HG03521 (cell line): ENCODE measurements around the gene ARHGEF19.
"Not testable (repeated sequence)": the region's sequence is repeated elsewhere in the genome, so short reads cannot be mapped to it uniquely, and the experiment has no call there.

Source experiments
- ATAC-seq: cut with Tn5 transposase; IDR thresholded peaks from one replicate; pipeline ENCODE4 v1.9.1; 2021; ENCODE audit warnings: mild to moderate bottlenecking, moderate library complexity; ENCODE audit not compliant: unreplicated experiment

Gene ARHGEF19

DNA sequence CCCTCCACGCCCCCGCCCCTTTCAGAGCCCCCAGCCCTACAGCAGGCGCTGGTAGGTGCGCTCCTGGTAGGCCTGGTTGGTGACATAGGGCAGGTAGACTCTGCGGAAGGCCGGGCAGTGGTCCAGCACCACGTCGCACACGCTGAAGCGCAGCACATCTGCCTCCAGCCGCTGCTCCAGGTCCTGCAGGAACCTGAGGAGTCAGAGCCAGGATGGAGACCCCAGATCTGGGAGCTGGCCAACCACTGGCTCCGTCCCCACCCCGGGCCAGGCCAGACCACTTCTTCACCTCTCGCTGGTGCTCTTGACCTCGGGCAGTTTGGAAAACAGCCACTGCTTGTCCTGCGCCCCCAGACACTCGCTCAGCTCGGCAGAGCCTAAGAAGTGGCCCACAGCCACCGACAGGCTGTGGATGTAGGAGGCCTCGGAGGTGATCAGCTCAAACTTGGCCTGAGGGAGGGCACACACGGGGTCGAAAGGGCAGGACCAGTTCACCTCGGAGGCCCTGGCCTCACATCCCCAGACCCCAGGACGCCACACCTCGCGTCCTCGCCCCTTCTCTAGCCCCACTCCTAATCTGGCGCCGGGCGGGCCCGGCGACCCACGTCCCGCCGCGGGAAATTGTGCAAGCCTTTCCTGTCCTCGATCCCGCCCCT is 6.4 kb downstream of the ARHGEF19 start:
- ATAC-seq = no peak

DNA sequence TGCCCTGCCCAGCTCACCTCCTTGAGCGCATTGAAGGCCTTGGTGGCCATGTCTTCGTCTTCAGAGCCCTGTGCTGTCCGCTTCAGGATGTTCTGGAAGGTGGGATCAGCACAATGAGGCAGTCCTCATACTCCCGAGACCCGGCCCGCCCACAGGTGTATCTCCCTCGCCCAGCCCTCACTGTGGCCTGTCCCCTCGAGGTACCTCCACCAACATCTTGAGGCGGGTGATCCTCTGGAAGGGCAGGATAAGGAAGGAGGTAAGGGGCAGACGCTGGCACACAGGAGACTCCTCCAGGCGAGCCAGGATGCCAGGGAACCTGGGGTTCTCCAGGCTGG is 7.1 kb downstream of the ARHGEF19 start:
- ATAC-seq = no peak

DNA sequence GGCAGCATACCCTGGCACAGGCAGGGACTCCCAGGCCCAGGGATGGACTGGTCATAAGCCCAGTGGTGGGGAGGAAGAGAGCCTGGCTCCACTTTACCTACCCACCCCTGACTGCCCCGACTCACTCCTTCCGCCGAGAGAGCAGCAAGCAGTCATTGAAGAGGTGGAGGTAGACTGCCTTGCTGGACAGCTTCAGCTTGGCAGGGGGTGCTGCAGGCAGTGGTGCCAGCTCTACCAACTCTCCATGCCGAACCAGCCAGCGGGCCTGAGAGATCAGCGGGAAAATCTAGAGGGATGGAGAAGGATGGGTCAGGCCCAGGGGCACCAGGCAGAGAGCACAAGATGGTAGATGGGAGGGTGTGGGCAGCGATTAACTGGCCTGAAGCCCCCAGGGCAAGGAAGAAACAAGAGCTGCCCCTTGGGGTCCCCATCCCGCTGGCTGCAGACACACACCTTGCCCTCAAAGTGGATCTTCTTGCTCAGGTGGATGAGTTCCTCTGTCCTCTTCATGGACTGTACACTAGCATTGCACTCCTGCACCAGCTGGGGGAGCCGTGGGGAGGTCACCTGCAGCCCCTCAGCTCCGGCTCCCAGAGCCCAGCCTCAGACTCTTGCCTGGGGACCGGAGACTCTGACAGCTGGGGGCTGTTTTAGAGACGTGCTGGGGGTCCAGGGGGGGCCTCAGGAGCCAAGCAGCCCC is 7.7 kb downstream of the ARHGEF19 start:
- ATAC-seq = no peak

DNA sequence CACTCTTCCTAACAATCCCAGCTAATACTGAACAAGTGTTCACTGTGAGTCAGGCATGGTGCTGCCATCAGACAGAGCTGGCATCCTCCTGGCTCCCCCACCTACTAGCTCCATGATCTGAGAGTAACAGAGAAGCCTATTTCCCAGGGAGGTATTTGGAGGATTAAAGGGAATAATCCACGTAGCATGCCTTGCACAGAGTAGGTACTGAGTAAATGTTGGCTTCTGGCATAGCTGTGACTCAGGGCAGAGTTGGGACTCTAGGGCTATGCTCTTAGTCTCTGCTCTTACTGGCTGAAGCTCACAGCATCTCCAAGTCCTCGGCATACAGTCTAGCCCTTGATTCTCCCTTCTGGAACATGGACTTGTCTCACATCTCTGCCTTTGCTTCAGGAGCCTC is 8.2 kb downstream of the ARHGEF19 start:
- no peak for ATAC-seq

DNA sequence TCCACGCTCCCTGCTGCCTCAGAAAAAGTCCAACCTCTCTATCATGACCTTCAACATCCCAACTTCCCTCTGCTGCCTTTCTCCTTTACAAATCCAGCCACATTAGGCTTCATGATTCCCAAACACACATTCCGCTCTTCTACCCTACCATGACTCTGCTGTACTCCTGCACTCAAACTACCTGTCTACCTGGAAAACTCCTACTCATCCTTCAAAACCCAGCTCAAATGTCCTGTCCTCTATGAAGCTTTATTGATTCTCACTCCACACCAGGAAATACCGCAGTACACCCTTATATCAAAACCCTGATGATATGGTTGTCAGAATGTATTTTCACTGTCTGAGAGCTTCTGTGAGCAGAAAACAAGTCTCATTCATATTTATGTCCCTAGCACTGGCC is 8.9 kb downstream of the ARHGEF19 start:
- ATAC-seq = no peak

DNA sequence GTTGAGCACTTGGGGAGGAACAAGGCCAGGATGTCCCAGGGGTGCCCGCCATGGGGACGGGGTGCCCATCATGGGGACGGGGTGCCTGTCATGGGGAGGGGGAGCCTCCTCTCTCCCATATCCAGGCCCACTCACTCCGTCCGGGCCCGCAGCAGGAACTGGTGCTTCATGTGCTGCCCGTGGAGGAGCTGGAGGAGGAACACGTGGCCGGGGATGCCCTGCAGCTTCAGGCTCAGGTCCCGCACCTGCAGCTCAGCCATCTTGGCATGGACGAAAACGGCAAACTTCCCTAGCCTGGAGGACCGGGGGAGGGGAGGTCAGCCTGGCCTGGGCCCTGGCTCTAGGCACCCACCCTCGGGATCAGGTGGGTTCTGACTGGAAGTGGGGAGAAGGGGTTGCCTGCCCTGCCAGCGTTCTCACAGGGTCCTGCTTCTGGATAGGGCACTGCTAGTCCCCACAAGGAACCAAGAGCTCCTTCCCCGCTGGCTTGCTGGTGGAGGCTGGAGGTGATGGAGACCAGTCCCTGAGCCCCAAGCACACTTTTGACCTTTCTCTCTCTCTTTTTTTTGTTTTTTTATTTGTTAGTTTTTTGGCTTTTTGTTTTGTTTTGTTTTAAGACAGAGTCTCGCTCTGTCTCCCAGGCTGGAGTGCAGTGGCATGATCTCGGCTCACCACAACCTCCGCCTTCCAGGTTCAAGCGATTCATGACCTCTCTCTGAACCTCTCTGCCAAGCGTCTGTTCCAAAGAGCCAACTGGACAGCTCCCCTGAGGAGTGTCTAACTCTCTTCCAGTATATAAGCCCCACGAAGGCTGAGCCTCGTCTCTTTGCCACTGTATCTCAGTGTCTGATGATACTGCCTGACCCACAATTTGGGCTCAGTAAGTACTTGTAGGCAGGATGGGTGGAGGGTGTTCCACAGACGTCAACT is 9.9 kb downstream of the ARHGEF19 start:
- no peak for ATAC-seq

DNA sequence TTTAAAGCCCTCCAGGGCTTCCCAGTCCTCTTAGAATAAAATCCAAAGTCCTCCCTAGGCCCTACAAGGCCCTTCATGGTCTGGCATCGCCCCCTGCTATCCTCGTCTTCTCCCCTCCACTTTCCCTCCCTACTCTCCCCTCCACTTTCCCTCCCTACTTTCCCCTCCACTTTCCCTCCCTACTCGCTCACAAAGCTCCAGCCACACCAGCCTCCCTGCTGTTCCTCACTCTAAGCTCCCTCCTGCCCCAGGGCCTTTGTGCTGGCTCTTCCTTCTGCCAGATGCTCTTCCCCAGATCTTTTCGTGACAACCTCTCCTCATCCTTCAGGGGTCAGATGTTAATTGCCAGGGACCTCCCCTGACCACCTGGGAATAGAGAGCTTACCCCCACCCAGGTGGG is 12.8 kb downstream of the ARHGEF19 start:
- no peak for ATAC-seq

DNA sequence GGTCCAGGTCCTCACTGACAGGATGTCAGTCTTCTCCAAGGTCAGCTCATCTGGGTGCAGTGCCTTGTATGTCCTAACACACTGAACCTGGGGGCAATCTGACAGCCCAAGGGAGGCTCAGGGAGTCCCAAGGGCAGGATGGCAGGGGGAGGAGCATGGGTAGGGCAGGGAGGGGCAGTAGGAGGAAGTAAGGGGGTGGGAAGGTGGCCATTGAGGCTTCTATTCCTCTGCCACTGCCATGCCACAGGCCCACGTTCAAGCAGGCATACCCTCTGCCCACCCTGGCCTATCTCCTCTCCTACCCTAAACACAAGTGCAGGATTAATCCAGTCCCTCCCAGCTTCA is 13.3 kb downstream of the ARHGEF19 start:
- ATAC-seq = no peak

DNA sequence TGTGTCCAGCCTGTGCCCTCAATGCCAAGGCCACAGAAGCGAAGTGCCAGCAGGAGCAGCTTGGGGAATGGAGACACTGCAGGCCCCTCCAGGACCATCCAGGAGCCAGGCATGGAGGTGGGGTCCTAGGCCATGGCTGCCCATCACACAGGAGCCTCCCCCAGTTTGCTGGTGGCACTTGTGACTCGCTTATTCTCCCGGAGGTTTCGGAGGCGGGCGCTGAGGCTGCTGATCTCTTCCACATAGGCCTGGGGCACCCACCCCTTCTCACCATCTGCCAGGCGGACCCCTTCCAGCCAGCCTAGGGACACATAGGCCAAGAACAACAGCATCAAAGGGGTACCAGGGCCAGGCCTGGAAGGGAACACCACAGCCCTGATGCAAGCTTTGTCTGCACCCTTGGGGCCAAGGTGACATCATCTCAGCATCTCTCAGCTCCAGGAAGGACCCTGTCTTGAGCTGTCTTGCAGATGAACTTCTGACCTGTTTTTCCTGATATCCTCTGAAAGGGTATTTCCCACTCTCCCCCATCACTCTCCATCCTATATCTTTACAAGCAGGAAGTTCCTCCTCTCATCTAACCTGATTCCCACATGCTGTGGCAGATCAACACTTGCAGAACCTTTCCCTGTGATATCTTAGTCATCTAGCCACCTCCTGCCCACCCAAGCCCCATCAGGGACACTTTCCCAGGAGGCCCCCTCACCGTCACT is 13.9 kb downstream of the ARHGEF19 start:
- ATAC-seq = no peak

DNA sequence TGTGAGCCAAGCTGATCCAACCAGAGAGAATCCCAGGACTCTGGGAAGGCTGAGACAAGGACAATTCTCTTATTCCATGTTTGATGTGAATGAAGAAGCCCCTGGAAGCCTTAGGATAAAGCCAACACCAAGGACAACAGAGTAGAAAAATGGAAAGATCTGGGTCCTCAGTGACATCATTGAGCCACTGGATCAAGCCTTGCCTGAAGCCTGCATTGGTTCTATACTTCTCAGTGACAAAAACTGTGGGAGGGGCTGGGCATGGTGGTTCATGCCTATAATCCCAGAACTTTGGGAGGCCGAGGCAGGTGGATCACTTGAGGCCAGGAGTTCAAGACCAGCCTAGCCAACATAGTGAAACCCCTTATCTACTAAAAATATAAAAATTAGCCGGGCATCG is 15.6 kb downstream of the ARHGEF19 start:
- ATAC-seq = no peak

DNA sequence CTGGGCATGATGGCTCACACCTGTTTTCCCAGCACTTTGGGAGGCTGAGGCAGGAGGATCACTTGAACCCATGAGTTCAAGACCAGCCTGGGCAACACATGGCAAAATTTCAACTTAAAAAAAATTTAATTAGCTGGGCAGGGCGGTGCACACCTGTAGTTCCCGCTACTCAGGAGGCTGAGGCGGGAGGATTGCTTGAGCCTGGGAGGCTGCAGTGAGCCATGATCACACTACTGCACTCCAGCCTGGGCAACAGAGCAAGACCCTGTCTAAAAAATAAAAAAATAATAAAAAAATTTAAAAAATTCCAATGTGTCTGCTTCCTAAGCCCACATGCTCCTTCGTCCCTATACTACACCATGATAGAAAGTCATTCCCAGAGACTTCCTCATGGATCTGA is 16.3 kb downstream of the ARHGEF19 start:
- ATAC-seq = not testable (repeated sequence)

DNA sequence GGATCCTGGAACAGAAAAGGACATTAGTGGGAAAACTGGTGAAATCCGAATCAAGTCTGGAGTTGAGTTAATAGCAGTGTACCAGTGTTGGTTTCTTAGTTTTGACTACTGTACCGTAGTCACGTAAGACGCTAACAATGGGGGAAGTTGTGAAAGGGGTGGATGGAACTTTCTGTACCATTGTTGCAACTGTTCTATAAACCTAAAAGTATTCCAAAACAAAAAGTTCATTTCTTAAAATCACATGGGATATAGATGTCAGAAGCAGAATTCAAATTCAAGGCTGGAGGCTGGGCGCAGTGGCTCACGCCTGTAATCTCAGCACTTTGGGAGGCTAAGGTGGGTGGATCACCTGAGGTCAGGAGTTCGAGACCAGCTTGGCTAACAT is 16.9 kb downstream of the ARHGEF19 start:
- no peak for ATAC-seq

DNA sequence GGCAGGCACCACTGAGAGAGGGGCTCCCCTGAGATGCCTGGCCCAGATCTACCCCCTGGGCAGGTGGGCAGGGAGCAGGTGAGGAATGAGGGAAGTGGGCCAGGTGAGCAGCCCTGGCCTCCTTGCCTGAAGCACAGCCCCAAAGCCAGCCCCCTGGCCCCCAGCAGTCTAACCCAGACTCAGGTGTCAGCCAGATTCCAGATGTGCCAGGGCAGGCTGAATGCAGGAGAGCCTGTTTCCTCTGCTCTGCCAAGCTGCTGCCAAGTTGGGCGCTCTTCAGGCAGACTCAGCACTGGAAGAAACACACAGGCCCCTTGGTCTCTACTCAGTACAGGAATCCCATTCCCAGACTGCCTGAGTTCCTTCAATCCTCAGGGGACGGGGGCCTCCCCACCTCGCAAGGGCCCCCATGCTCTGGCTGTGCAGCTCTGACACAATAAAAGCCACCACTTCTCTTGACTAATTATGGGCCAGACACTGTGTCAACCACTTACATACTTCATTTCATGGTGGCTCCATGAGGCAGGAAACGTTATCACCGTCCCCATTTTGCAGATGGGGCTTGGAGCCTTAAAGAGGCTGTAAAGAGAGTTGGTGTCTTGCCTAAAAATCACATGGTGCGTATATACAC is 20.4 kb downstream of the ARHGEF19 start:
- no peak for ATAC-seq

DNA sequence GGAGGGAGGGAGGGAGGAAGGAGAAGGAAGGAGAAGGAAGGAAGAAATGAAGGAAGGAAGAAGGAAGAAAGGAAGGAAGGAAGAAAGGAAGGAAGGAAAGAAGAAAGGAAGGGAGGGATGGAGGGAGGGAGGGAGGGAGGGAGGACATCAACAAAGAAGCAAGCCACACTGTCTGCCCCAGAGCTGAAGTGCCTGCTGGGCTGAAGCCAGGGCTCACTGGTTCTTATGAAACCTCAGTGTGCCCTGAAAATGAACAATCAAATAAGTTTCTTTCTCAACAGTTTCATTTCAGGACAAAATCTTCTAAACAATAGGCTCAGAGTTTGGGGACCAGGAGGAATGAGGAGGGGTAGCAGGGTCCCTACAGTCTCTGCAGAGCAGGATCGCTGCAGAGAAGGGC is 21.1 kb downstream of the ARHGEF19 start:
- no peak for ATAC-seq

DNA sequence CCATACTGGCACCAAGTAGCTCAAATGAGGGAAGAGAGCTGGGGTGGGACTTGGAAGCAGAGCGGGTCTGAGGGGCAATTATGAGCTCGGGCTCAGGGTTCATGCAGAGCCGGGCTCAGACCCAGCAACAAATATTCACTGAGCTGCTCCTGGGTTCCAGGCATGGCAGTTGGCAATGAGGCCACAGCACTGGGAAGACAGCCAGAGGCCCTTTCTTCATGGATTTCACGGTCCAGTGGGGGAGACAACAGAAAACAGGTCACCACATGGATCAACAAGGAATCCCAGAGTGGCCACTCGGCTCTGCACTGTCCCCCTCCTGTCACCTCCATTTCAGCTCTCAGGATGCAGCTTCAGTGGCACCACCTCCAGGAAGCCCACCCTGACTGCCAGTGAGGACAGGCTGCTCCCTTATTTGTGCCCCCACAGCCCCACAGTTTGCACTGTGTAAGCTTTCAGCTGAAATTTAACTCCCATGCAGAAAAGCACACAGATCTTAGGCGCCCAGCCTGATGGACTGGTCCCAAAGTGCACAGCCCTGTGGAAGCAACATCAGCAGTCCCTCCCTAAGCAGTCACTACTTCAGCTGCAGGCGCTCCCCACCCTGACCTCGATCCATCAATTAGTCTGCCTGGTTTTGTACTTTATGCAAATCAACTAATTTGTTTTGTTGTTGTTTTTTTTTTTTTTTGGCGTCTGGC is 22.4 kb downstream of the ARHGEF19 start:
- no peak for ATAC-seq

DNA sequence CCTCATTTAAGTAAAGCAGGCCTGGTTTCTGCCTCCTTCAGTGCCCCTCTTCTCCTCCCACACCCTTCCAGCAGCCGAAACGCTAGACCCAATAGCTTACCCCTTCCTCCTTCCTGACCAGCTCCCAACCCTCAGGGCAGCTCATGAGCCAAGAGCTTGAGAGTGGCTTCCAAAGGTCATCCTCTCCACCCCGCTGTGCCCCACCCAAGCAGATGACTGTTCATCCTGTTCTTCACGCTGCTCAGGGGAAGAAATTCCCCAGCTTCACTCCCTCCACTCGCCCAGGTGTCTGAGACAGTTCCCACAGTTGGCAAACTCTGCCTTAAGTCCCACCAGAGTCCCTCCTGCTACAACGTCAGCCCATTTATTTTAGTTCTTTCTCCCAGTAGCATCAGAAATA is 23.4 kb downstream of the ARHGEF19 start:
- no peak for ATAC-seq

DNA sequence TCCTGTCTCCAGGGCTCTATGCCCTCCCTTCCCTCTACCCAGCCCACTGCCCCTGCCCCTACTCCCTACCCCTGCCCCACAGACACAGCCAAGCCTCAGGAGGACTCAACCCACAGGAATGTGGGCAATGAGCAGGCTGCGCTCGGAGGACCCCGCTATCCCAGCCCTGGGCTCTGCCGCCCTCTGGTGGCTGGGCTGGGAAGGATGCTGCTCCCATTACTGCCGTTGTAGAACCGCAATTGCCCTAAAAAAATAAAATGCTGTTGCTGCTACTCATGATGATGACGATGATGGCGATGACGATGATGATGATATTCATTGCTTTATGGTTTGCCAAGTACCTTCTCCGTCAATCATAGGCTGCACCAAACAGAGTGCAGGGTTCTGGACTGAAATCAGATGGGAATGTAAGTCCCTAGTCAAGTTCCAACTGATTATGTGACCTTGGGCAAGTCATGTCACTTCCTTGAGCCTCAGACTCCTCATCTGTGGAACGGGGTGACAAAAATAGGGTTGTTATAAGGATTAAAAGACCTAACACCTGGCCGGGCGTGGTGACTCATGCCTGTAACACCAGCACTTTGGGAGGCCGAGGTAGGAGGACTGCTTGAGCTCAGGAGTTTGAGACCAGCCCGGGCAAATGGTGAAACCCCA is 24.6 kb downstream of the ARHGEF19 start:
- ATAC-seq = no peak

DNA sequence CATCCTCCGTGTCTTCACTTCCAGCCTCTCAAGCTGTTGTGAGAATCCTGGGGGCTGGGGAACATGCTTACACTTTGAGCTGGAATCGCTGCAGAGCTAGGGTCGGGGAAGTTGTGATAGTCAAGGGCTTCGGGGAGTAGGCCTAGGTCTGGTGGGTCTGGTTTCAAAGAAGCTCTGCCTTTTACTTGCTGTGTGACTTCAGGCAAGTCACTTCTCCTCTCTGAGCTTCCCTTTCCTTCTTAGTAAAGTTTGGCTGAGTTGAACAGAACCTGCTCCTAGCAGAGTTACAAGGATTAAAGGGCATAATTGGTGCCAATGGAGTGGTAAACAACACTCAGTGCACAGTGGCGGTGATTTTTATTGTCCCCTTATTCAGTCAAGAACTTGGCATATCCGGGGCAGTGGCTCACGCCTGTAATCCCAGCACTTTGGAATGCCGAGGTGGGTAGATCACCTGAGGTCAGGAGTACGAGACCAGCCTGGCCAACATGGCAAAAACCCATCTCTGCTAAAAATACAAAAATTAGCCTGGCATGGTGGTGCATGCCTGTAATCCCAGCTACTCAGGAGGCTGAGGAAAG is 25.7 kb downstream of the ARHGEF19 start:
- no peak for ATAC-seq

DNA sequence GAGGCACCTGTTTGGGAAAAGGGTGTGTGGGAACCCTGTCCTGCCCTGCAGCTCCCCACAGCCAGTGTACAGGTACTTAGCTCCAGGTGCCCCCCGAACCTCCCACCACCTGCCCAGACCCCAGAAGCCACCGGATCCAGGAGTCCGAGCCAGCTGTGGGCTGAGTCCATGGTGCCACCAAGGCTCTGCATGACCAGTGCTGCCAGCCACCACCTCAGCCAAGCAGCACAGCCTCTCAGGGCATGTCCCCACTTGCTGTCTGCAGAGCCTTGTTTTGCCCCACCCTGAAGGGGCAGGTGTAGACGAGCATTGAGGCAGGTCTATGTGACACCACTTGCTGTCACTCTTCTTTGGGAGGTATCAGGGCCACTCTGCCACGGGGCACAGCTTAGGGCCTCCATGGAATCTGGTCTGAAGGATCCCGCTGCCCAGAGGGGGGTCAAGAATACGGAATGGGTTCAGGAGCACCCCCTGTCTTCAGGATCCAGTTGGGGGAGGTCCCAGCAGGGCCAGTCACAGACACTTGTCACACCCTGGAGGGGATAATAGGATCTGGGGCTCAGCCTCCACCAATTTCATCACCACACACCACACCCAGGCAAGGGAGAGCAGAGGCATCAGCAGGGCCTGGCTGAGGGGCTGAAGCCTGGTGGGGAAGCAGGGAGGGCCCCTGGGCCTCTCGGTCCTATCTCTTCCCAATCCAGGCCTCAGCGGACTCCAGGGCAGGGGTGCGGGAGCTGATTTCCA is 27.7 kb downstream of the ARHGEF19 start:
- ATAC-seq = no peak
